ENCODE measurements around the gene NHLRC1. TPM values are rescaled to one million over a fixed set of nuclear protein-coding genes. Genes with fewer than 3 reads are reported as not detected.

Gene NHLRC1
- total RNA-seq, 2 donors from 2014 or later: 0.29 to 0.88 TPM

DNA sequence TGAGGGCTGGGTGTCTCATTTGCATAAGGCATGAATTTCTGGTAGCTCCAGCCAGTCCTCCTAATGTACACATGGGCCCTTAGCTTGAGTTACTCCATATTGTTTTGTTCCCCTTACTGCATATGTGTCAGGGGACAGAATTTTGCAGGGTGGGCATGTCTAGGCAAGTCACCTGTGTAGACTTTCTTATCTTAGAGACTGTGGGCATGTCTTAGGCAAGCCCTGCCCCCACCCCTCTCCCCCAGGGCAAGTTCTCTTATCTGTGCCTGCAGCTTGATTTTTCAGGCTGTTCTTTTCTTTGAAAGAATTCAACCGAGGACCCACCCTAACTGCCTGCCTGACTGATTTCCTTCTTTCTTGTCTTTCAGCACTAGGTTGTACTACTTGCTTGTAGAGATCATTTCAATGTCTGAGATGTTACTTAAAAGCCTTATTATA, 32.1 kb downstream of the NHLRC1 start:
- no peak overlapping the region for H3K9ac ChIP-seq (ENCODE audit: extremely low read depth, low read length, poor library complexity, severe bottlenecking)
- no peaks in the 10 kb centered on the region for H3K36me3 ChIP-seq (ENCODE audit: control insufficient read depth, insufficient read depth, low read length)
- no peaks in the 10 kb centered on the region for H3K36me3 Mint-ChIP-seq (ENCODE audit: low read depth)
- no peak overlapping the region for H3K27ac Mint-ChIP-seq
- peaks cover 23% of the 10 kb centered on the region for H3K9me3 ChIP-seq (ENCODE audit: control insufficient read depth, low read length)
- H3K27ac ChIP-seq (ENCODE audit: low read depth, low read length): no peak overlapping the region
- no peak overlapping the region for H3K4me3 ChIP-seq (ENCODE audit: low read length)
- no peak for DNase-seq
- H3K4me1 ChIP-seq (ENCODE audit: control insufficient read depth, insufficient read depth, low read length): no peaks in the 10 kb centered on the region
- TF ChIP-seq CTCF (conservative IDR thresholded peaks at IDR 0.05): no peak
- 89% methylated on average over 1 of the region's 1 CpG; no CpG with 5 or more reads in 1 of the 2 experiments for WGBS, 2 experiments (ENCODE audit: insufficient coverage in 1 of 2, insufficient read length in 1 of 2)
- H3K9me3 Mint-ChIP-seq: peaks cover 11% of the 10 kb centered on the region
- H3K4me3 Mint-ChIP-seq: no peak overlapping the region
- no peaks in the 10 kb centered on the region for H3K4me1 Mint-ChIP-seq
- H3K27me3 ChIP-seq (ENCODE audit: control insufficient read depth, insufficient read depth, low read length, poor library complexity, severe bottlenecking): no peaks in the 10 kb centered on the region
- H3K27me3 Mint-ChIP-seq (ENCODE audit: insufficient read depth): no peaks in the 10 kb centered on the region

GRCh38 chr6:18088419-18089296, 33.8 kb downstream of the NHLRC1 start:
- H3K27ac Mint-ChIP-seq: no peak overlapping the region
- no peak overlapping the region for H3K4me3 Mint-ChIP-seq
- H3K9me3 ChIP-seq (ENCODE audit: control insufficient read depth, low read length): peaks cover 23% of the 10 kb centered on the region
- no peak overlapping the region for H3K27ac ChIP-seq (ENCODE audit: low read depth, low read length)
- H3K4me3 ChIP-seq (ENCODE audit: low read length): no peak overlapping the region
- H3K4me1 Mint-ChIP-seq: no peaks in the 10 kb centered on the region
- peaks cover 11% of the 10 kb centered on the region for H3K9me3 Mint-ChIP-seq
- no peak for DNase-seq
- WGBS, 2 experiments (ENCODE audit: insufficient coverage in 1 of 2, insufficient read length in 1 of 2): 86% methylated on average over 5 of the region's 5 CpGs; no CpG with 5 or more reads in 1 of the 2 experiments
- H3K4me1 ChIP-seq (ENCODE audit: control insufficient read depth, insufficient read depth, low read length): no peaks in the 10 kb centered on the region
- no peak overlapping the region for H3K9ac ChIP-seq (ENCODE audit: extremely low read depth, low read length, poor library complexity, severe bottlenecking)
- no peaks in the 10 kb centered on the region for H3K36me3 ChIP-seq (ENCODE audit: control insufficient read depth, insufficient read depth, low read length)
- no peaks in the 10 kb centered on the region for H3K27me3 Mint-ChIP-seq (ENCODE audit: insufficient read depth)
- no peaks in the 10 kb centered on the region for H3K36me3 Mint-ChIP-seq (ENCODE audit: low read depth)
- no peak for TF ChIP-seq CTCF (conservative IDR thresholded peaks at IDR 0.05)
- no peaks in the 10 kb centered on the region for H3K27me3 ChIP-seq (ENCODE audit: control insufficient read depth, insufficient read depth, low read length, poor library complexity, severe bottlenecking)

DNA sequence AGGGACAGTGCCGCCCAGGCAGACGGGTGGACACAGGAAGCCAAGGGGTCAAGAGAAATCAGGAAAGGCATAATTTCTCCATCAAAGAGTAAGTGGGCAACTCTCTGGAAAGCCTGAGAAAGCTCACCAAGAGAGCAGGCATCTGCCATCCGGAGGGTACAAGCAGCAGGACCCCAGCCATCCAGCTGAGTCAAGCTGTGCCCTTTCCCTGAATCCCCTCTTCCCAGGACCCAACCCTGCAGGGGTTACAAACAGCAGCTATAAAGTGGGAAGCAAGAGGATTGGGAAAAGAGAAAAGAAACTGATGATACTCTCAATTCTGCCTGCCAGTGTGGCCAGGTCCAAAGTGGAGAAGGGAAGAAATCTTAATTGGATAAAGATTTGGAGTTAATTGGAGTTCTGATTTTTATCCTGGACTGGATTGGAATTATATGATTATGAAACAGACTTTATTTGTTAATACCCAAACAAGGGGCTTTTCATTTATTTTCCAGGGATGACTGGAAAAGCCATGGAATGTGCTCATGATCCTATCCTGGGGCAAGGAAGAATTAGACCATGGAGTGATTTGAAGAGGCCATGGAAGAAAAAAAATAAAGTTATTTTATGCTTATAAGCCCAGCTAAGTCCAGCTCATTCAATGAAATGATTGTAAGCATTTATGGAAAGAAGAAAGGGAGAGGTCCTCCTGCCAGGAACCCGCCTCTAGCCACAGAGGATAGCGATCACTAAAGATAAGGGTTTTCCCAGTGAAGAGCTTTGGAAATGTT, 34.9 kb downstream of the NHLRC1 start:
- Histone ChIP-seq H3K27me3 (ENCODE audit: control insufficient read depth, insufficient read depth, low read length, poor library complexity, severe bottlenecking) (no peaks in the 10 kb centered on the region), H3K4me1 (ENCODE audit: control insufficient read depth, insufficient read depth, low read length) (no peaks in the 10 kb centered on the region), H3K4me3 (ENCODE audit: low read length) (no peak overlapping the region), H3K36me3 (ENCODE audit: control insufficient read depth, insufficient read depth, low read length) (no peaks in the 10 kb centered on the region), H3K9ac (ENCODE audit: extremely low read depth, low read length, poor library complexity, severe bottlenecking) (no peak overlapping the region), H3K9me3 (ENCODE audit: control insufficient read depth, low read length) (peaks cover 23% of the 10 kb centered on the region), H3K27ac (ENCODE audit: low read depth, low read length) (no peak overlapping the region)
- no peak overlapping the region for H3K27ac Mint-ChIP-seq
- H3K36me3 Mint-ChIP-seq (ENCODE audit: low read depth): no peaks in the 10 kb centered on the region
- TF ChIP-seq CTCF (conservative IDR thresholded peaks at IDR 0.05): no peak
- peaks cover 11% of the 10 kb centered on the region for H3K9me3 Mint-ChIP-seq
- H3K4me1 Mint-ChIP-seq: no peaks in the 10 kb centered on the region
- H3K27me3 Mint-ChIP-seq (ENCODE audit: insufficient read depth): no peaks in the 10 kb centered on the region
- WGBS, 2 experiments (ENCODE audit: insufficient coverage in 1 of 2, insufficient read length in 1 of 2): 84 to 86% methylated on average over 5 of the region's 5 CpGs
- no peak overlapping the region for H3K4me3 Mint-ChIP-seq
- DNase-seq: no peak

All from endodermal cell (in vitro differentiated cells).